ENCODE data around the gene GPI.
"Not testable (repeated sequence)": the region's sequence is repeated elsewhere in the genome, so short reads cannot be mapped to it uniquely, and the experiment has no call there.

GRCh38 chr19:34400844-34401243 lies 35.8 kb downstream of the GPI start:
- not testable (repeated sequence) for TF ChIP-seq TARDBP (IDR thresholded peaks at IDR 0.05); BHLHE40 (IDR thresholded peaks at IDR 0.05; ENCODE audit: borderline replicate concordance); FOXA1 (IDR thresholded peaks at IDR 0.05); FOXM1 (IDR thresholded peaks at IDR 0.05; ENCODE audit: borderline replicate concordance); ELF4 (IDR thresholded peaks at IDR 0.05); SP1 (IDR thresholded peaks at IDR 0.05); FOXK2 (IDR thresholded peaks at IDR 0.05); LEF1 (IDR thresholded peaks at IDR 0.05; ENCODE audit: borderline replicate concordance); SUZ12 (IDR thresholded peaks at IDR 0.05); CTBP1 (IDR thresholded peaks at IDR 0.05; ENCODE audit: borderline replicate concordance)
- 0 out of 2 replicates have a peak, but pooled peaks have one; percentile 29 for TF ChIP-seq ZNF384 (IDR thresholded peaks at IDR 0.05)
